SK-N-SH (cell line): ENCODE results near the gene FBXO21. TPM values are rescaled to one million over a fixed set of nuclear protein-coding genes. Genes with fewer than 3 reads are reported as not detected.

Experiments
- CTCF ChIA-PET: fragments of 300-600, 350-600 bp; formaldehyde crosslinking; extraction: SDS; loops from one replicate; lab custom pipeline; 2021; lab: Yijun Ruan, JAX
- POLR2A ChIA-PET: fragments of 350-600 bp; sonication (Branson Sonifier 250); formaldehyde crosslinking; extraction: SDS; loops from one replicate; lab custom pipeline; 2020; ENCODE audit warnings: antibody characterized with exemption, inconsistent platforms; lab: Yijun Ruan, JAX
- DNase-seq: peaks from one replicate; pipeline ENCODE4 v3.0.0; 2012
- H2AFZ ChIP-seq: fragments of 200-600 bp; sonication (generic); 2 replicates; pipeline ENCODE4 v1.8.1; 2016; ENCODE audit warnings: antibody characterized with exemption, mild to moderate bottlenecking, low read depth
- H3F3A ChIP-seq: fragments of 200-600 bp; sonication (generic); replicated peaks from 2 replicates; pipeline ENCODE3; 2016; ENCODE audit warnings: antibody characterized with exemption, mild to moderate bottlenecking; ENCODE audit not compliant: insufficient read depth
- H3K27ac ChIP-seq, 2 experiments: fragments of 200-500 bp in 1 of 2; fragments of 200-600 bp in 1 of 2; sonication (Bioruptor generic) in 1 of 2; sonication (generic), shearing (Covaris generic) in 1 of 2; 2 replicates each; pipeline versions ENCODE4 v1.5.1 to v1.6.1; 2014 to 2016; ENCODE audit warnings: low read depth in 2 of 2, inconsistent platforms in 1 of 2, low read length in 1 of 2, mild to moderate bottlenecking in 1 of 2, mixed read lengths in 1 of 2
- H3K27me3 ChIP-seq: fragments of 200-600 bp; sonication (generic), shearing (Covaris generic); 2 replicates; pipeline ENCODE4 v1.6.1; 2016; ENCODE audit warnings: mixed run types; ENCODE audit not compliant: insufficient read depth
- H3K36me3 ChIP-seq, 2 experiments: fragments of 200-500 bp in 1 of 2; fragments of 200-600 bp in 1 of 2; sonication (Bioruptor generic) in 1 of 2; sonication (generic) in 1 of 2; replicated peaks in 1 of 2; 2 replicates each; pipeline versions ENCODE3 to v1.5.1; 2014 to 2016; ENCODE audit warnings: low read length in 1 of 2, mild to moderate bottlenecking in 1 of 2; ENCODE audit not compliant: insufficient read depth in 2 of 2, control insufficient read depth in 1 of 2
- H3K4me1 ChIP-seq, 2 experiments: fragments of 200-500 bp in 1 of 2; fragments of 200-600 bp in 1 of 2; sonication (Bioruptor generic) in 1 of 2; sonication (generic), shearing (Covaris generic) in 1 of 2; 2 replicates each; pipeline versions ENCODE4 v1.5.1 to v1.6.1; 2014 to 2016; ENCODE audit warnings: low read depth in 1 of 2, low read length in 1 of 2, mixed run types in 1 of 2; ENCODE audit not compliant: insufficient read depth in 2 of 2, control insufficient read depth in 1 of 2
- H3K4me2 ChIP-seq: fragments of 200-600 bp; sonication (generic), shearing (Covaris generic); 2 replicates; pipeline ENCODE4 v1.6.1; 2017; ENCODE audit warnings: mixed run types
- H3K4me3 ChIP-seq, 2 experiments: fragments of 200-500 bp in 1 of 2; fragments of 200-600 bp in 1 of 2; sonication (Bioruptor generic) in 1 of 2; sonication (generic), shearing (Covaris generic) in 1 of 2; 2 replicates each; pipeline versions ENCODE4 v1.5.1 to v1.8.1; 2014 to 2016; ENCODE audit warnings: low read depth in 2 of 2, inconsistent platforms in 1 of 2, low read length in 1 of 2, mild to moderate bottlenecking in 1 of 2, mixed read lengths in 1 of 2, moderate library complexity in 1 of 2
- H3K79me2 ChIP-seq: fragments of 200-600 bp; sonication (generic); 2 replicates; pipeline ENCODE4 v1.8.1; 2017; ENCODE audit warnings: mild to moderate bottlenecking; ENCODE audit not compliant: insufficient read depth
- H3K9ac ChIP-seq: fragments of 200-600 bp; sonication (generic); 2 replicates; pipeline ENCODE4 v1.6.1; 2017; ENCODE audit warnings: mixed run types
- H3K9me2 ChIP-seq: fragments of 200-600 bp; sonication (generic); 2 replicates; pipeline ENCODE4 v1.6.1; 2017; ENCODE audit warnings: mixed run types
- H3K9me3 ChIP-seq: fragments of 200-600 bp; sonication (generic); 2 replicates; pipeline ENCODE4 v1.6.1; 2017; ENCODE audit warnings: mixed run types, mild to moderate bottlenecking, moderate library complexity
- H4K20me1 ChIP-seq: fragments of 200-600 bp; sonication (generic); 2 replicates; pipeline ENCODE4 v1.6.1; 2017; ENCODE audit warnings: mild to moderate bottlenecking, mixed run types; ENCODE audit not compliant: insufficient read depth
- ELF1 ChIP-seq: IDR thresholded peaks from 2 replicates; pipeline ENCODE4 v1.4.0; 2012
- EZH2phosphoT487 ChIP-seq: fragments of 200-600 bp; sonication (generic); IDR thresholded peaks from 2 replicates; pipeline ENCODE4 v1.6.1; 2017; ENCODE audit warnings: low read depth, mixed run types, mild to moderate bottlenecking, antibody characterized with exemption, moderate library complexity, borderline replicate concordance
- FOXJ3 ChIP-seq: sonication (generic); formaldehyde crosslinking; IDR thresholded peaks from 2 replicates; pipeline ENCODE4 v1.5.1; 2020; ENCODE audit warnings: mild to moderate bottlenecking, missing genetic modification reagents
- FOXM1 ChIP-seq: IDR thresholded peaks from 2 replicates; pipeline ENCODE4 v1.4.0; 2012; ENCODE audit warnings: low read depth, mild to moderate bottlenecking
- IRF3 ChIP-seq: fragments of 150-350 bp; IDR thresholded peaks from 2 replicates; pipeline ENCODE4 v1.6.1; 2016; ENCODE audit warnings: mild to moderate bottlenecking, low read depth, low read length
- MAX ChIP-seq: IDR thresholded peaks from 2 replicates; pipeline ENCODE4 v1.4.0; 2012; ENCODE audit warnings: low read depth
- NFIC ChIP-seq: IDR thresholded peaks from 2 replicates; pipeline ENCODE4 v1.4.0; 2012; ENCODE audit warnings: borderline replicate concordance
- SIN3A ChIP-seq: IDR thresholded peaks from 2 replicates; pipeline ENCODE4 v1.6.1; 2012; ENCODE audit warnings: low read depth, mild to moderate bottlenecking, low read length, moderate library complexity, borderline replicate concordance
- TCF12 ChIP-seq: IDR thresholded peaks from 2 replicates; pipeline ENCODE4 v1.4.0; 2012
- TEAD4 ChIP-seq: IDR thresholded peaks from 2 replicates; pipeline ENCODE4 v1.4.0; 2012; ENCODE audit warnings: mild to moderate bottlenecking, borderline replicate concordance; ENCODE audit not compliant: insufficient read depth
- USF1 ChIP-seq: IDR thresholded peaks from 2 replicates; pipeline ENCODE4 v1.4.0; 2012; ENCODE audit warnings: low read depth, borderline replicate concordance
- YY1 ChIP-seq: IDR thresholded peaks from 2 replicates; pipeline ENCODE4 v1.4.0; 2012; ENCODE audit warnings: low read depth, mild to moderate bottlenecking
- WGBS: methylation state at CpG from one replicate; pipeline ENCODE4 v1.1.6; 2017; ENCODE audit warnings: low lambda C conversion rate; 5-methylcytosine and 5-hydroxymethylcytosine counted together
- polyA plus RNA-seq, 3 experiments: library from polyadenylated mRNA; depleted of rRNA; stranded (reverse); fragments of >200 nt; gene quantifications; 2 replicates each; pipeline ENCODE4 v1.2.3, GENCODE V29; 2012

Gene FBXO21
- polyA plus RNA-seq, 1 of the 3 experiments (the other 2 are of a cell fraction): 44.2 TPM

- H3K9me3 ChIP-seq: no peaks in the 10 kb centered on the region
- peaks cover 5 to 14% of the 10 kb centered on the region in 2 experiments; a peak in 2 of 4 replicates for H3K4me1 ChIP-seq
- no peak overlapping the region for H3K27ac ChIP-seq
- H3K79me2 ChIP-seq: no peaks in the 10 kb centered on the region
- WGBS: 62% methylated on average over 18 of the region's 18 CpGs
- H3K4me2 ChIP-seq: no peak overlapping the region
- no peaks in the 10 kb centered on the region for H3K9me2 ChIP-seq
- H3K9ac ChIP-seq: no peak overlapping the region
- CTCF ChIA-PET: interaction anchor here (1.0 kb wide), 1 partner anchor 26 kb away, joined by 3 read pairs; no protein-coding TSS in a partner anchor
- H4K20me1 ChIP-seq: no peaks in the 10 kb centered on the region
- H3K4me3 ChIP-seq: no peak overlapping the region
- no peak for TF ChIP-seq SIN3A
- no peak for TF ChIP-seq ELF1
- TF ChIP-seq FOXM1: no peak
- no peak for TF ChIP-seq TCF12
- no peak for TF ChIP-seq FOXJ3 (CRISPR knock-in tag)
- TF ChIP-seq IRF3: no peak
- TF ChIP-seq, all 33 proteins: peak for 0
- DNase-seq: no peak
- no peak overlapping the region for H2AFZ ChIP-seq
- H3K36me3 ChIP-seq: no peaks in the 10 kb centered on the region
- POLR2A ChIA-PET: no interaction called here
- no peaks in the 10 kb centered on the region for H3F3A ChIP-seq
- peaks cover 38% of the 10 kb centered on the region for H3K27me3 ChIP-seq
Measured at GRCh38 chr12:117093918-117094630, 96.2 kb downstream of the FBXO21 start.

GRCh38 chr12:117093431-117093830, 96.8 kb downstream of the FBXO21 start:
- Histone ChIP-seq H3F3A (no peaks in the 10 kb centered on the region), H3K79me2 (no peaks in the 10 kb centered on the region), H3K9ac (no peak overlapping the region), H3K27me3 (peaks cover 32% of the 10 kb centered on the region), H2AFZ (no peak overlapping the region), H3K36me3 (no peaks in the 10 kb centered on the region), H3K4me2 (no peak overlapping the region), H3K4me1 (peaks cover 0 to 9% of the 10 kb centered on the region in 2 experiments; a peak in 1 of 4 replicates), H3K27ac (no peak overlapping the region), H4K20me1 (no peaks in the 10 kb centered on the region), H3K9me2 (no peaks in the 10 kb centered on the region), H3K9me3 (no peaks in the 10 kb centered on the region), H3K4me3 (no peak overlapping the region)
- whole genome bisulfite sequencing: 71% methylated on average over 10 of the region's 11 CpGs
- CTCF ChIA-PET: interaction anchor here (1.0 kb wide), 1 partner anchor 27 kb away, joined by 3 read pairs; no protein-coding TSS in a partner anchor
- no peak for DNase-seq
- POLR2A ChIA-PET: no interaction called here
- TF ChIP-seq MAX (no peak), IRF3 (no peak), TCF12 (no peak), EZH2phosphoT487 (no peak), YY1 (no peak), NFIC (no peak), TEAD4 (no peak), USF1 (no peak)
